MCF 10A (cell line): ENCODE measurements around the gene GDF11. TPM values are rescaled to one million over a fixed set of nuclear protein-coding genes. Genes with fewer than 3 reads are reported as not detected.
A peak's percentile ranks its signal among the peaks of the same experiment; 100 is the strongest.

ENCODE experiments used
- BruUV-seq: library from RNA; stranded (reverse); fragments of 400-500 nt; replicated peaks from 2 replicates; lab custom pipeline; 2021; lab: Mats Ljungman, UMichigan
- CTCF ChIA-PET: fragments of 300-600 bp; sonication (Branson Sonifier 250); formaldehyde crosslinking; extraction: SDS; loops from one replicate; lab custom pipeline; 2021; ENCODE audit warnings: antibody characterized with exemption, inconsistent platforms; lab: Yijun Ruan, JAX
- POLR2A ChIA-PET: fragments of 300-600, 350-650 bp; sonication (Branson Sonifier 250); formaldehyde crosslinking; extraction: SDS; loops from one replicate; lab custom pipeline; 2020; ENCODE audit warnings: antibody characterized with exemption, inconsistent platforms; lab: Yijun Ruan, JAX
- DNase-seq: peaks from one replicate; pipeline ENCODE4 v3.0.0-alpha.2; 2018; ENCODE audit not compliant: unreplicated experiment
- H3K27ac Mint-ChIP-seq: one replicate; pipeline ENCODE4 v1.8.0; 2022; ENCODE audit warnings: mild to moderate bottlenecking, low read depth, mixed read lengths; ENCODE audit not compliant: unreplicated experiment
- H3K27me3 Mint-ChIP-seq: one replicate; pipeline ENCODE4 v1.8.0; 2022; ENCODE audit warnings: mixed read lengths; ENCODE audit not compliant: insufficient read depth, unreplicated experiment
- H3K36me3 Mint-ChIP-seq: one replicate; pipeline ENCODE4 v1.8.0; 2022; ENCODE audit warnings: mild to moderate bottlenecking, moderate library complexity, mixed read lengths; ENCODE audit not compliant: insufficient read depth, unreplicated experiment
- H3K4me1 Mint-ChIP-seq: one replicate; pipeline ENCODE4 v1.8.0; 2022; ENCODE audit warnings: mixed read lengths; ENCODE audit not compliant: insufficient read depth, unreplicated experiment
- H3K4me3 Mint-ChIP-seq: one replicate; pipeline ENCODE4 v1.8.0; 2022; ENCODE audit warnings: mild to moderate bottlenecking, moderate library complexity, mixed read lengths; ENCODE audit not compliant: unreplicated experiment
- H3K9me3 Mint-ChIP-seq: one replicate; pipeline ENCODE4 v1.8.0; 2022; ENCODE audit warnings: mixed read lengths; ENCODE audit not compliant: unreplicated experiment
- CTCF ChIP-seq: fragments of 200-600 bp; IDR thresholded peaks from one replicate; pipeline ENCODE4 v1.8.0; 2022; ENCODE audit warnings: antibody characterized with exemption, mild to moderate bottlenecking; ENCODE audit not compliant: unreplicated experiment
- intact Hi-C: fragments of 100-400 bp; cut with micrococcal nuclease; formaldehyde crosslinking; loops from 2 replicates; pipeline ENCODE4 v1.14.1; 2022
- total RNA-seq: library from RNA; stranded (reverse); gene quantifications from 2 replicates; pipeline ENCODE4 v1.2.3, GENCODE V29; 2022

The GDF11 gene
- total RNA-seq, 1 experiment from 2014 or later: 1.9 TPM

- CTCF ChIA-PET: interaction anchor here (0.6 to 1.2 kb wide), 5 partner anchors 10 to 159 kb away, joined by 3 to 4 read pairs (median 3); no protein-coding TSS in a partner anchor
- H3K9me3 Mint-ChIP-seq: no peaks in the 10 kb centered on the region
- peaks cover 4% of the 10 kb centered on the region for H3K4me1 Mint-ChIP-seq
- no TSS peak for BruUV-seq
- TF ChIP-seq CTCF: no peak
- H3K36me3 Mint-ChIP-seq: peaks cover 96% of the 10 kb centered on the region
- no peaks in the 10 kb centered on the region for H3K27me3 Mint-ChIP-seq
- intact Hi-C loops: loop anchor here (2.0 kb wide), 1 partner anchor 59 kb away; no protein-coding TSS in a partner anchor
- no peak for DNase-seq
- peak overlapping the region; percentile 40 for H3K27ac Mint-ChIP-seq
- POLR2A ChIA-PET: interaction anchor here (0.6 to 3.7 kb wide), 4 partner anchors 10 to 308 kb away, joined by 3 to 17 read pairs (median 5); partner anchors contain the start of genes ORMDL2 and SARNP
- H3K4me3 Mint-ChIP-seq: no peak overlapping the region
Observed at GRCh38 chr12:55797550-55797949, 54.6 kb downstream of the GDF11 start.

Other genes starting within 250 kb of the GDF11 start
- not detected in 2 replicates for gene OR6C4, start 193.5 kb upstream of the GDF11 start, total RNA-seq
- not detected in 2 replicates for gene OR2AP1, start 170.7 kb upstream of the GDF11 start, total RNA-seq
- gene OR10P1, start 106.2 kb upstream of the GDF11 start, total RNA-seq: not detected in 2 replicates
- 2.1 and 3.0 TPM in 2 replicates for gene ITGA7, start 35.2 kb upstream of the GDF11 start, total RNA-seq
- gene BLOC1S1, start 27.1 kb upstream of the GDF11 start, total RNA-seq: 75.8 and 84.3 TPM in 2 replicates
- gene RDH5, start 22.7 kb upstream of the GDF11 start, total RNA-seq: 2.5 and 3.9 TPM in 2 replicates
- gene CD63, start 14.1 kb upstream of the GDF11 start, total RNA-seq: 552 and 724 TPM in 2 replicates
- 39.2 and 61.1 TPM in 2 replicates for gene SARNP, start 74.6 kb downstream of the GDF11 start, total RNA-seq
- 54.6 and 55.9 TPM in 2 replicates for gene ORMDL2, start 74.9 kb downstream of the GDF11 start, total RNA-seq
- 27.3 and 29.9 TPM in 2 replicates for gene DNAJC14, start 86.5 kb downstream of the GDF11 start, total RNA-seq
- 3.3 and 3.7 TPM in 2 replicates for gene MMP19, start 99.8 kb downstream of the GDF11 start, total RNA-seq
- 50.5 and 56.5 TPM in 2 replicates for gene PYM1, start 184.8 kb downstream of the GDF11 start, total RNA-seq
- 177 and 236 TPM in 2 replicates for gene DGKA, start 188.0 kb downstream of the GDF11 start, total RNA-seq
- 0.59 TPM in 1 of 2 replicates, not detected in the other for gene PMEL, start 222.9 kb downstream of the GDF11 start, total RNA-seq
- gene CDK2, start 223.7 kb downstream of the GDF11 start, total RNA-seq: 17.9 and 23.8 TPM in 2 replicates
- gene RAB5B, start 231.0 kb downstream of the GDF11 start, total RNA-seq: 67.4 and 96.1 TPM in 2 replicates